Motor neuron (in vitro differentiated cells): Measurements from ENCODE around the gene SEMA5A. TPM values are rescaled to one million over a fixed set of nuclear protein-coding genes. Genes with fewer than 3 reads are reported as not detected.
A peak's percentile ranks its signal among the peaks of the same experiment; 100 is the strongest.

Experiments
- ATAC-seq, 8 experiments: fragments of 200-7000 bp; cut with Tn5 transposase; replicated peaks in 6 of 8; 2 replicates each; pipeline ENCODE4 v1.8.0; 2021; ENCODE audit warnings: mild to moderate bottlenecking in 8 of 8, moderate library complexity in 8 of 8
- H3K27ac ChIP-seq, 2 donors: fragments of 250-450 bp; sonication (Bioruptor Pico); 2 replicates each; pipeline ENCODE4 v1.9.0; 2021; ENCODE audit warnings: antibody characterized with exemption in 2 of 2, mild to moderate bottlenecking in 2 of 2, moderate library complexity in 1 of 2
- H3K4me1 ChIP-seq, 2 donors: fragments of 250-450 bp; sonication (Bioruptor Pico); replicated peaks in 1 of 2; 2 replicates each; pipeline ENCODE4 v1.6.1; 2021; ENCODE audit warnings: antibody characterized with exemption in 2 of 2, mild to moderate bottlenecking in 2 of 2, moderate library complexity in 1 of 2
- H3K4me3 ChIP-seq, 5 donors: fragments of 250-450 bp; sonication (Bioruptor Pico); 2 replicates each; pipeline ENCODE4 v1.9.0; 2021; ENCODE audit warnings: antibody characterized with exemption in 5 of 5, mild to moderate bottlenecking in 5 of 5, moderate library complexity in 4 of 5
- WGBS, 10 experiments: fragments of 450-650 bp; shearing (Covaris generic); methylation state at CpG; one replicate each; pipeline ENCODE4 v1.0.0; 2022; 5-methylcytosine and 5-hydroxymethylcytosine counted together
- in situ Hi-C, 9 experiments: fragments of 400-800 bp; cut with MboI; loops; one replicate each; pipeline ENCODE4 v1.15.0; 2021; ENCODE audit warnings: low sequenced_read_pairs in 9 of 9, low pct_unique_long_range_greater_than_20kb in 2 of 9; ENCODE audit not compliant: unreplicated experiment in 9 of 9
- total RNA-seq, 8 experiments: library from RNA; unstranded; fragments of 300-600 nt; gene quantifications; 2 replicates each; pipeline versions ENCODE4 v1.2.3 to v1.2.4, GENCODE V29; 2022

The SEMA5A gene
- total RNA-seq, 8 experiments from 2014 or later, result 0.73 to 98.5 (median 17.5) TPM

DNA sequence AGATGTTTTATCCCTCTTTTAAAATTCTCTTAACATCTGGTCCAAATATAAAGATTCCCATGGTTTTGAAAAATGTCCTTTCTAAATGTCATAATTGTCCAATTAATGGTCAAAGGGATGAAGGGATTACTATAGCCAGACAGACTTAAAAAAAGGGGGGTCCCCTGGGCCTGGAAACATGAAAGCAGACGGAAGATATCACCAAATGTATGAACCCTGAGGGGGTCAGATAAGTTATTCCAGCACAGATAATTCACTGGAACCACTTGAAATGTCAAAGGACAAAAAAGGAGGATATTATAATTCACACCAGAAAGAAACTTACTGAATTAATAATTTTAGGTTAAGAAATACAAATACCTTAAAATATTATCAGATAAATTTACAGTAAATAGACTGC lies 155.8 kb downstream of the SEMA5A start:
- no peak for ATAC-seq
- in situ Hi-C loops, result no loop called here
- no peaks in the 10 kb centered on the region for H3K4me1 ChIP-seq
- H3K27ac ChIP-seq, result no peak overlapping the region
- H3K4me3 ChIP-seq, result no peak overlapping the region
- WGBS, 10 experiments, result 67 to 100% (median 93%) methylated on average over 1 of the region's 1 CpG; no CpG with 5 or more reads in 1 of the 10 experiments

DNA sequence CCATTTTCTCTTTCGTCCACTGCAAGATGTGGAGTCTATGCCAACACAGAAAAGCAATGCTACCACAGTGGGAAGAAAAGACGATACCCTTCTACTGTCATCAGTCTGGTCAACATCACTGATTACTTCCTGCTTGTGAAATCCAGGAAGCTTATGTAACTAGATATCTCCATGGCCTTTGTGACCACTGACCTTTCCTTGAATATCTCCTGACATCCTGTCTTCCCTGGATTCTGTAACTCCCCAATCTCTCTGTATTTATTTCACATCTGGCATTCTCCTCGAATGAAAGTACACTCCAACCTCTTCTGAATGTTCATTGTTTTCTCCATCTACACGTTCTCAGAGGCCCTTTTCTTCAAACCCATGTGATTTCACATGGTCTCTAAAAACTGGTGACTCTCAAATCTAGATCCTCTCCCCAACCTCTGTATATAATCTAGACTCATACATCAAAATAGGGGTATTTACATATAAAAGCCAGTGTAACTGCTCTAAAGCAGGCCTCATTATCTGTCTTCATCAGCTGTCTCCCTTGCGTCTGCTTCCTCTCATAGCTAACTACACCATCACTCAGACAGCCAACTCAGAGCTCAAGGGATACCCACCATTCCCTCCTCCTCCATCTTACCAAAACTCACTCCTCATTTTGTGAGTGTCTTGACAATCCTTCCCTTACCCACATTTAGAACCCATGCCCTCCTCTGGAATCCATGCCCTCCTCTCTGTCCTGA lies 156.8 kb downstream of the SEMA5A start:
- in situ Hi-C loops, result no loop called here
- no peak overlapping the region for H3K27ac ChIP-seq
- no peak for ATAC-seq
- H3K4me3 ChIP-seq, result no peak overlapping the region
- H3K4me1 ChIP-seq, result no peaks in the 10 kb centered on the region
- 60 to 100% (median 84%) methylated on average over 1 to 5 of the region's 5 CpGs for WGBS, 10 experiments

DNA sequence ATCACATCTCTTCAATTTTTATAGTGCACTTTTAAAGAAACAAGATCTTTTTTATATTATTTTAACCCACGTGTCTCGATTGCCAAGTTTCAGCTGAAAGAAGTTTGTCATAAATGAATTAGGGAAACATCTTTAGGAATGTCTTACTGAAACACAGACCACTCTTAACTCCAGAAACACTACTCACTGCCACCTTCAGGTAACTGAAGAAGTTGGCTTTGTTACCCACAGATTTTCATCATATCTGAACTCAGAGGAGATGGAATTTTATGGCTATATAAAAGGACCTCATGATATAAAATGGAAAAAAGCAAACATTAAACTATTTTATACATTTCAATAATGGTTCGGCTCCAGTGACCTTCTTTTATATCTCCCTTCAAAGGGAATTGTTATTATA lies 158.0 kb downstream of the SEMA5A start:
- H3K4me3 ChIP-seq, result no peak overlapping the region
- in situ Hi-C loops, result no loop called here
- no peaks in the 10 kb centered on the region for H3K4me1 ChIP-seq
- peak in 1 of 8 experiments; percentile 33 for ATAC-seq
- 60 to 100% (median 89%) methylated on average over 1 to 3 of the region's 3 CpGs for WGBS, 10 experiments
- H3K27ac ChIP-seq, result no peak overlapping the region

DNA sequence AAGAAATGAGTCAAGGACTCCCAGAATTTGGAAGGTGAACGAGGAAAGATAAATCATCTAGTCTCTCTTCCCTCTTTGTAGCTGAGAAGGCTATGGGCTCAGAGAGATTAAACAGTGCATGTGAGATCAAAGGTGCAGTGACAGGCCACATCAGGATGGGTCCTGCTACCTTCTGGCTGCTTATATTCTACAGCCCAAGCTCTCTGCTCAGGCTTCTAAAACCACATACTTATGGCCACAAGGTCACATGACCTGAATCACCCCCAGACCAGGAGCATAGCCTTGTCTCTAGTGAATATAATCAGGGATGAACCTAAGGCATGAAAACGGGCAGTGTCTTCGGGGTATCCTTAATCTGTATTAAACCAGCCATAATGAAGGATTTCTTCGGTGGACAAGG lies 158.9 kb downstream of the SEMA5A start:
- 71 to 100% (median 86%) methylated on average over 1 to 4 of the region's 4 CpGs; no CpG with 5 or more reads in 2 of the 10 experiments for WGBS, 10 experiments
- H3K4me1 ChIP-seq, result no peaks in the 10 kb centered on the region
- in situ Hi-C loops, result no loop called here
- H3K4me3 ChIP-seq, result no peak overlapping the region
- no peak overlapping the region for H3K27ac ChIP-seq
- ATAC-seq, result no peak

DNA sequence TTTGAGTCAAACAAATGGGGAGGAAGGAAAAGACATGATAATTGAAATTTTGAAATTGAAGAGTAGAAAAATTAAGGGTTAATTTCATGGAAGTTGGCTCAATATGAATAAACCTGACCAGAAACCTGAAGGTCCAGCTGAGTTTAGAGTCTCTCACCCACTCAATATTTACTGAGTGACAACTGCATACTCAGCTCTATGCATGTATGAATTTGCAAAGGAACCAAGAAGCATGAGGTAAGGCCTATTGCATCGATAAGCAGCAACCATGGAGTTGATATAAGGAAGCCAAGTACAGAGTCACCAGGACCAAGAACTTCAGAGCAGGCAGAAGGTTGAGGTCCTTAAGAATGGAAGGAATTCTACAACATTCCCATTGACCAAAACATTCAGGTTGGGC lies 163.4 kb downstream of the SEMA5A start:
- in situ Hi-C loops, result no loop called here
- peak in 3 of 8 experiments; percentile 42 to 60 (median 52) for ATAC-seq
- Histone ChIP-seq H3K4me1 (no peaks in the 10 kb centered on the region), H3K27ac (no peak overlapping the region), H3K4me3 (no peak overlapping the region)
- 33 to 100% (median 73%) methylated on average over 1 of the region's 1 CpG; no CpG with 5 or more reads in 5 of the 10 experiments for WGBS, 10 experiments

DNA sequence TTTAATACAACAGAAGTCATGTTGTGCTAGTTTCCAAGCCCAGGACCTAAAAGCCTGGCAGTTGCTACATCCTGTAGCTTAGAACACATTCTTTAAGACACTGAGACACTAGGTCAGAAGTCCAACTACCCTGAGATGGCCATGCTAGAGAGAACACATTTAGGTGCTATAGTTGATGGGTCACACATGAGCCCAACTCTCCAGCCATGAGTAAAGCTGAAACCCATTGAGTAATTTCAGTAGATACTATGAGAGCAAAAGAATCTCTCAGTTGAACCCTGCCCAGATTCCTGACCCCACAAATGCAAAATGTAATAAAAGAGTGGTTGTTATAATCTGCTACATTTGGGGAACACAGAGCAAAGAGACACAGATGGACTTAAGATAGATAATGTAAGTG lies 164.4 kb downstream of the SEMA5A start:
- no peaks in the 10 kb centered on the region for H3K4me1 ChIP-seq
- no peak for ATAC-seq
- H3K4me3 ChIP-seq, result no peak overlapping the region
- H3K27ac ChIP-seq, result no peak overlapping the region
- in situ Hi-C loops, result no loop called here

DNA sequence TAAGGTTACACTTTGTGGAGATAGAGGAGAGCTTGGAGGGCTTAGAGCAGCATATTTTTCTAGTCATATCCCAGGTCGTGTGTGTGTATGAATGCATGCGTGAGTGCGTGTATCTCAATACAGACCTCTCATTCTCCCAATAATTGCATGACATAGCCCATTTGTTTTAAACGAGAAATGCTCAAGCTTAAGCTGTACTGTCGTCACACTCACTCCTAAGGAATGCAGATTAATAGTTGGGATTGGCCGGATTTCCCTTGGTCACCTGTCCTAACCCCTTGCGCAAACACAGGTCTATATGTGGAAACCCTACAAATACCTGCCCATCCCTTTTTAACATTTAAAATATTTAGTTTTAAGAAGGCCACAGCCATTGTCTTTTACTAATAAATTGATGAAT lies 165.8 kb downstream of the SEMA5A start:
- in situ Hi-C loops, result no loop called here
- WGBS, 10 experiments, result 69 to 100% (median 92%) methylated on average over 1 to 7 of the region's 7 CpGs; no CpG with 5 or more reads in 2 of the 10 experiments

DNA sequence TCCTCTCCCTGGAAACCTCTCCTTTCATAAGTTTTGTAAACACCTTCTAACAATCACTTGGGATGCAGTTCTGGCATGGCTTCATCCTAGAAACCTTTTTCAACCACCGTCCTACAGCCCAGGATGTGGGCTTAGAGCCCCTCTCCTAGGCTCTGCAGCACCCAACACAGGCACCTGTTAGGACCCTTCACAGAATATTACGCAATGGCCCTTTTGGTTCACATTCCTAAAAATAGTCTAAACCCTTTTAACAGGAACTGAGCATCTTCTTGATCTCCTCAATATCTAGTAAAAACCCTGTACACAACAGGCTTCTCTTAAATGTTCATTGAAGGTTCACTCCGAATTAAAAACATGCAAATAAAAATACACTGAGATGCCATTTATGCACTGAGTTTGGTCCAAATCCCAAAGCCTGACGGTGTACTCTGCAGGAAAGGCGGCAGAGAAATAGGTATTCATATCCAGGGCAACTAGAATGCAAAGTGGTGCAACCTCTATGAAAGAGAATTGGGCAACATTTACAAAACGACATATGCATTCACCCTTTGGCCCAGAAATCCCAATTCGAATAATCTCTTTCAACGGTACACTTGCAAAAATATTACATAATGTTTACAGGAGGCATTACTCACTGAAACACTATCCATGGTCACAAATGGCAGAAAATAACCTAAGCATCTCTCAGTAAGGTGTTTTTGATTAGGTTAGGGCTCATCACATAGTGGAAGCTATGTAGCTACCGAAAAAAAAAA lies 169.3 kb downstream of the SEMA5A start:
- peak in 4 of 8 experiments; percentile 51 to 86 (median 70) for ATAC-seq
- 4 to 100% (median 86%) methylated on average over 1 to 9 of the region's 9 CpGs for WGBS, 10 experiments
- in situ Hi-C loops, result no loop called here
- Histone ChIP-seq H3K4me1 (peaks cover 12% of the 10 kb centered on the region in 2 donors), H3K4me3 (no peak overlapping the region), H3K27ac (no peak overlapping the region)

More for the DNA sequence above, 165.8 kb downstream of the SEMA5A start:
- no peak overlapping the region for H3K27ac ChIP-seq
- H3K4me1 ChIP-seq, result no peaks in the 10 kb centered on the region
- no peak for ATAC-seq
- no peak overlapping the region for H3K4me3 ChIP-seq

DNA sequence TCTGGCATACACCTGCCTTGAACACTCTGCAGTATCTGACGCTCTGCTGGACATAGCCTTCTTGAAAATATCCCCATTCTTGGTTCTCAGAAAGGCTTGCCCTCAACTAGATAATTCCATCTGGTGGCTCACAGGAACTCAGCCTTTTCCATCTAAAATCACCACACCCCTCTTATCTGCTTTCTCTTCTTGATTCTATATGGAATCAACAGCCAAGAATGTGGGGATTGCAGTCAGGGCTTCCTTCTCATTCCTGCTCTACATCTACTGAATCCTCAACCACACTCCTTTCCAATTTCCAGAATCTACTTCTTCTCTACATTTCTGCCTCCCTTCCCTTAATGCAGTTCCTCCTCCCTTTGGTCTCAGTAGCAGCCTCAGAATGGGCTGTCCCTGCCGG lies 170.1 kb downstream of the SEMA5A start:
- in situ Hi-C loops, result no loop called here
- 90 to 100% (median 100%) methylated on average over 1 to 2 of the region's 2 CpGs; no CpG with 5 or more reads in 3 of the 10 experiments for WGBS, 10 experiments
- peaks cover 12% of the 10 kb centered on the region in 2 donors for H3K4me1 ChIP-seq
- no peak overlapping the region for H3K27ac ChIP-seq
- ATAC-seq, result peak in 1 of 8 experiments; percentile 26
- no peak overlapping the region for H3K4me3 ChIP-seq

DNA sequence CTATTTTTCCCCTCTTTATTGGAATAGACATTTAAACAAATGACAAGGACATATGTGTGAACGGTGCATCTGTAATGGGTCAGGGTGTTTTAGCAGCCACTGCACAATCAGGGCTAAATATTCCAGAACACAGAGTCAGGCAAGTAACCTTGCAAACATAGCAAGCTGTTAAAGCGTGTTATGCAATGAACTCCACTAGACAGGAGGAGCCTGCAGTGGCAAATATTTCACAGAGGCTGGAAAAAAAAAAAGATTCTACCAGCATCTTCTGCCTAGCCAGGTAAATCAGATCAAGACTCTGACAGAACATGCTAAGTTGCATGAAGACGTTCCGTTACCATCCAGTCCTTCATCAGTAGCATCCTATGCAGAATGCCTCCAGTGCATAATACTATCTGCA lies 171.8 kb downstream of the SEMA5A start:
- 79 to 100% (median 97%) methylated on average over 1 to 4 of the region's 4 CpGs; no CpG with 5 or more reads in 2 of the 10 experiments for WGBS, 10 experiments
- in situ Hi-C loops, result loop anchor here in 1 of 9 experiments (25.0 kb wide), 1 partner anchor 163 kb away; the partner anchor contains the start of gene SEMA5A
- ATAC-seq, result peak in 5 of 8 experiments; percentile 36 to 77 (median 54)

DNA sequence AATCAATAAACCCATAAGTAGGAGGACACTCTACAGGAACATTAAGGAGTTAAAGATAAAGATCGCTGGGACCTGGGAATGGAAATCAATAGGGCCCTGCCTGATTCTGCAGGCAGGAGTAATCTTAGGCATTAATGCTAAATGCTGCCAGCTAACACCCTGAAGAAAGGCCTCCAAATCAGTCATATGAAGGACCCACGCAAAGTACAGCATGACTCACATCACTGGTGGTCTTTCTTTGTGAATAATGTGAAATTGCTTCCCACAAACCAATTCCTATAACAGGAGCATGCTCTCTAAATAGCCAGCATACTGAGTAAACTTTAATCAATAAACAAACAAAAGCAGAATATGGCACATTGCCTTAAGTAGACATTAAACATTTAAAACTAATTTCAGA lies 172.3 kb downstream of the SEMA5A start:
- Histone ChIP-seq H3K27ac (no peak overlapping the region), H3K4me3 (no peak overlapping the region), H3K4me1 (peaks cover 12% of the 10 kb centered on the region in 2 donors)
- 20 to 82% (median 61%) methylated on average over 1 to 2 of the region's 2 CpGs; no CpG with 5 or more reads in 4 of the 10 experiments for WGBS, 10 experiments
- in situ Hi-C loops, result loop anchor here in 1 of 9 experiments (25.0 kb wide), 1 partner anchor 164 kb away; the partner anchor contains the start of gene SEMA5A
- ATAC-seq, result peak in 4 of 8 experiments; percentile 25 to 71 (median 56)

More for the DNA sequence above, 171.8 kb downstream of the SEMA5A start:
- no peak overlapping the region for H3K27ac ChIP-seq
- peaks cover 12% of the 10 kb centered on the region in 2 donors for H3K4me1 ChIP-seq
- no peak overlapping the region for H3K4me3 ChIP-seq

DNA sequence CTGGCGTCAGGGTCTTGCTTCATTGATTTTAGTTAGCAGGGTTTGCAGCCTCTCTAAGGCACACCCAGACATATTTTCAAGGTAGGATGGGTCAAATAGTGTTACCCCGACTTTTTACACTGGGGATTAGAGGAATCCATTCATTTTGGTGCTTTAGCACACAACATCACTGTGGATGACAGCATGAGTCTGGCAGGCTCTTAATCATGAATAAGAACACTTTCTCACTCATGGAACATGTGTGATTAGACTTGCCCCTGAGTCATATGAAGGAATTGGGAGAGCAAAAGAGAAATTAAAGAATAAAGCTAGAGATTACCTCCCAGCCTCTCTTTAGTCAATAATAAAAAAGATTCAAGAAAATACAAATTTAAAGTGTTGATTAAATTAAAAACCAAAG lies 175.6 kb downstream of the SEMA5A start:
- in situ Hi-C loops, result loop anchor here in 1 of 9 experiments (25.0 kb wide), 1 partner anchor 167 kb away; the partner anchor contains the start of gene SEMA5A
- Histone ChIP-seq H3K4me1 (peaks cover 16 to 17% of the 10 kb centered on the region in 2 donors), H3K4me3 (no peak overlapping the region), H3K27ac (no peak overlapping the region)
- ATAC-seq, result peak in 2 of 8 experiments; percentile 31 to 36
- 48 to 96% (median 73%) methylated on average over 1 to 2 of the region's 2 CpGs; no CpG with 5 or more reads in 3 of the 10 experiments for WGBS, 10 experiments

DNA sequence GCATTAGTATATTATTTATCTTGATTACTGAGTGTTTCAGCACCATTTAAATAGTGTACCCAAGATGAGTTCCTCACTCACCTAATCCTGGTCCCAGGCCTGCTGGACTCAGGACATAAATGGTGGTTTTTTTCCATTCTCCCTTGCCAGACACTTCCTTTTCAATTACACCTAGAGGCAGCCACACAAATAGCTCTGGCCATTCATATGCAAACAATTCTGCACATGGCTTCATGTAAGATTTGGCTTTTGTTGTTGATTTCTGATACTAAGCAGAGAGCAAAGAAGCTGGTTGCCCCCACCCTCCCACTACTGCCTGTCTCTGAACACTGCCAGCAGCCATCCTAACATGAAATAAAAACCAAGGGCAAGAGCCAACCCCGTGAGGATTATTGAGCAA lies 180.4 kb downstream of the SEMA5A start:
- Histone ChIP-seq H3K4me1 (peaks cover 4 to 5% of the 10 kb centered on the region in 2 donors), H3K27ac (no peak overlapping the region), H3K4me3 (no peak overlapping the region)
- in situ Hi-C loops, result loop anchor here in 1 of 9 experiments (25.0 kb wide), 1 partner anchor 172 kb away; the partner anchor contains the start of gene SEMA5A
- 14 to 20% (median 18%) methylated on average over 1 of the region's 1 CpG; no CpG with 5 or more reads in 6 of the 10 experiments for WGBS, 10 experiments
- ATAC-seq, result peak in 7 of 8 experiments; percentile 23 to 78 (median 66)
